Muscle layer of colon (tissue), 2 donors: ENCODE data around the gene TTC29.

Source experiments
- H3K27ac ChIP-seq: one replicate; pipeline ENCODE4 v1.7.0; 2013; ENCODE audit warnings: low read depth, mild to moderate bottlenecking, low read length, moderate library complexity
- H3K27me3 ChIP-seq, 2 donors: one replicate each; pipeline ENCODE4 v1.7.0; 2013; ENCODE audit warnings: low read length in 2 of 2, mild to moderate bottlenecking in 2 of 2; ENCODE audit not compliant: insufficient read depth in 2 of 2, control insufficient read depth in 1 of 2
- H3K36me3 ChIP-seq: one replicate; pipeline ENCODE4 v1.7.0; 2013; ENCODE audit warnings: mild to moderate bottlenecking, low read length; ENCODE audit not compliant: insufficient read depth
- H3K4me1 ChIP-seq: one replicate; pipeline ENCODE4 v1.7.0; 2013; ENCODE audit warnings: mild to moderate bottlenecking, low read length; ENCODE audit not compliant: insufficient read depth
- H3K4me3 ChIP-seq, 2 donors: one replicate each; pipeline ENCODE4 v1.7.0; 2013; ENCODE audit warnings: low read length in 2 of 2, low read depth in 1 of 2, mild to moderate bottlenecking in 1 of 2, moderate library complexity in 1 of 2
- H3K9ac ChIP-seq: one replicate; pipeline ENCODE4 v1.7.0; 2013; ENCODE audit warnings: low read length
- H3K9me3 ChIP-seq: one replicate; pipeline ENCODE4 v1.7.0; 2013; ENCODE audit warnings: mild to moderate bottlenecking, low read length
- donor health status: abdominal sarcoma.
- donor health status: Adenocarcinoma of cecum.

Gene TTC29

GRCh38 chr4:146949559-146949958, 3.9 kb upstream of the TTC29 start:
- Histone ChIP-seq H3K27me3 (no peaks in the 10 kb centered on the region), H3K4me1 (peaks cover 8% of the 10 kb centered on the region), H3K4me3 (no peak overlapping the region), H3K27ac (no peak overlapping the region), H3K9ac (no peak overlapping the region), H3K36me3 (no peaks in the 10 kb centered on the region), H3K9me3 (no peaks in the 10 kb centered on the region)

DNA sequence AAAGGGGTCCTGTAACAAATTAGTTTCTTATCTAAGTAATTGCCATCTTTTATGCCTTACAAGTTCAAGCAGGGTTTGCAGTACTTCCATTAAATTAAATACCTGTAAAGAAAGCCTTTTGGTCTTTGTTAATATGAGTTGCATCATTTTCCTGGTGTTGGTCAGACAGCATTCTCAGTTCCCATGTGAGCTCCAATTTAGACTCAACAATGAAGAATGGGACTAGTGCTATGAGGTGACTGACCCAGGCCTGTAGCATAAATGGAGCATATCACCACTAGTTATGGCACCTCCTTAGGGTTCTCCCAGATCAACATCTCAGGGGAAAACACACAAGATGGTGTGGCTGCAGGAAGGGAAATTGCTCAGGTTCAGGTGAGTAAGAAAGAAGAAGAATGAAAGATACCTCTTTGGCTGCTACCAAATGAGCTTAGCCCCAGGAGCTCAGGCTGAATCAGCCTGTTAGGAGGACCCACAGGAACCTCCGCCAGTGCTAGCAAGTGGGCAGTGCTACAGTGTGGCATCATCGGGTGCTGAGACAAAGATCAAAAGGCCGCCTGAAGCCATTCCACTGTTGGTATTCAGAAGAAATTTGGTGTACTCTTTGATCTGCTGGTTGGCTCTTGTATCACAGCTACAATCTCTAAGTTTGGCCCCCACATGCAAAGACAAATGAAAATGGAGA, 1.8 kb downstream of the TTC29 start:
- Histone ChIP-seq H3K4me1 (peaks cover 8% of the 10 kb centered on the region), H3K27me3 (no peaks in the 10 kb centered on the region), H3K27ac (no peak overlapping the region), H3K9me3 (no peaks in the 10 kb centered on the region), H3K9ac (no peak overlapping the region), H3K36me3 (no peaks in the 10 kb centered on the region), H3K4me3 (no peak overlapping the region)

DNA sequence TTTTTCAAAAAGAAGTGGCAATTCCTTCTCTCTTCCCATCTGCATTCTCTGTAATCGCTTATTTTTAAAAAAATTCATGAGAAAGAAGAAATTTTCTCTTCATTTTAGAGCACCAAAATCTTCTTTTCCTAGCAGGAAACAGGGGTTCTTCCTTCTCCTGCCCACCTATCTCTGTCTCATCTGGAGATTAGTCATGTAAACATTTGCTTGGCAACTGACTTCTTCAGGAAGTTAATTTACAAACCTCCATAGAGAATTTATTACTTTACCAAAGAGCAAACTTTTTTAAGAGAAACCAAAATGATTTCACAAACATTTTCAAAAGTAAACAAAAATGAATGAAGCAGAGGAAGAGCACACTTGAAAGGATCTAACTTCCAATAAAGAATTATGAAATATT, 13.5 kb downstream of the TTC29 start:
- H3K4me3 ChIP-seq = no peak overlapping the region
- H3K9ac ChIP-seq = no peak overlapping the region
- no peaks in the 10 kb centered on the region for H3K4me1 ChIP-seq
- H3K36me3 ChIP-seq = no peaks in the 10 kb centered on the region
- no peaks in the 10 kb centered on the region for H3K9me3 ChIP-seq
- no peak overlapping the region for H3K27ac ChIP-seq
- H3K27me3 ChIP-seq = no peaks in the 10 kb centered on the region

GRCh38 chr4:146930673-146931072, 15.0 kb downstream of the TTC29 start:
- Histone ChIP-seq H3K9ac (no peak overlapping the region), H3K27me3 (no peaks in the 10 kb centered on the region), H3K4me3 (no peak overlapping the region), H3K4me1 (no peaks in the 10 kb centered on the region), H3K27ac (no peak overlapping the region), H3K9me3 (no peaks in the 10 kb centered on the region), H3K36me3 (no peaks in the 10 kb centered on the region)

GRCh38 chr4:146927695-146928094, 18.0 kb downstream of the TTC29 start:
- no peak overlapping the region for H3K27ac ChIP-seq
- no peaks in the 10 kb centered on the region for H3K36me3 ChIP-seq
- no peaks in the 10 kb centered on the region for H3K9me3 ChIP-seq
- H3K9ac ChIP-seq = no peak overlapping the region
- no peaks in the 10 kb centered on the region for H3K4me1 ChIP-seq
- H3K4me3 ChIP-seq = no peak overlapping the region
- H3K27me3 ChIP-seq = no peaks in the 10 kb centered on the region

- Histone ChIP-seq H3K9me3 (no peaks in the 10 kb centered on the region), H3K27me3 (no peaks in the 10 kb centered on the region), H3K36me3 (no peaks in the 10 kb centered on the region)
These were observed 29.1 kb downstream of the TTC29 start for GRCh38 chr4:146916479-146917076.

GRCh38 chr4:146915132-146915531, 30.5 kb downstream of the TTC29 start:
- Histone ChIP-seq H3K4me3 (no peak overlapping the region), H3K9me3 (no peaks in the 10 kb centered on the region), H3K27me3 (no peaks in the 10 kb centered on the region)

More at GRCh38 chr4:146916479-146917076, 29.1 kb downstream of the TTC29 start:
- Histone ChIP-seq H3K4me1 (no peaks in the 10 kb centered on the region), H3K27ac (no peak overlapping the region), H3K4me3 (no peak overlapping the region), H3K9ac (no peak overlapping the region)

DNA sequence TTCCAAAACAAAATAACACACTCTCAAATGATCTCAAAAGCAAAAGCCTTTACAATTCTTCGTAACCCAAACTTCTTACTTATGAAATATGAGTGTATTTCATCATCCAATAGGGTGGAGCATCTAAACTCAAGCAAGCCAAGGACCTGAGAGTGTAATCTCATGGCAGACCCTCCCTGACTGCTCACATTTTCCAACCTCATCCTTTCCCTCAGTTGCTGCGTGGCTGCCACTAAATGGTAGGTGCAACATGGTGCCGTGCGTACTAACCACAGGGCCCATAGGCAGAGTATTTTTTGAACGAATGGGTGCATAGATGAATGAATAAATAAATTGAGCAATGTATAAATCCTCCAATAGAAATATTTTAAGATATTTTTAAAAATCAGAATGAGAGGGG, 45.4 kb downstream of the TTC29 start:
- H3K9me3 ChIP-seq = no peaks in the 10 kb centered on the region

More at GRCh38 chr4:146915132-146915531, 30.5 kb downstream of the TTC29 start:
- no peaks in the 10 kb centered on the region for H3K36me3 ChIP-seq
- no peaks in the 10 kb centered on the region for H3K4me1 ChIP-seq
- no peak overlapping the region for H3K27ac ChIP-seq
- no peak overlapping the region for H3K9ac ChIP-seq

GRCh38 chr4:146890301-146890700, 55.4 kb downstream of the TTC29 start:
- Histone ChIP-seq H3K27ac (no peak overlapping the region), H3K4me1 (no peaks in the 10 kb centered on the region)

More for the DNA sequence above, 45.4 kb downstream of the TTC29 start:
- Histone ChIP-seq H3K4me3 (no peak overlapping the region), H3K27ac (no peak overlapping the region), H3K27me3 (no peaks in the 10 kb centered on the region), H3K4me1 (no peaks in the 10 kb centered on the region), H3K9ac (no peak overlapping the region), H3K36me3 (no peaks in the 10 kb centered on the region)

GRCh38 chr4:146883070-146883469, 62.6 kb downstream of the TTC29 start:
- no peaks in the 10 kb centered on the region for H3K27me3 ChIP-seq
- no peaks in the 10 kb centered on the region for H3K9me3 ChIP-seq
- H3K4me1 ChIP-seq = no peaks in the 10 kb centered on the region
- no peak overlapping the region for H3K9ac ChIP-seq
- no peak overlapping the region for H3K27ac ChIP-seq
- H3K36me3 ChIP-seq = no peaks in the 10 kb centered on the region
- no peak overlapping the region for H3K4me3 ChIP-seq

More at GRCh38 chr4:146890301-146890700, 55.4 kb downstream of the TTC29 start:
- Histone ChIP-seq H3K4me3 (no peak overlapping the region), H3K9ac (no peak overlapping the region), H3K36me3 (no peaks in the 10 kb centered on the region), H3K27me3 (no peaks in the 10 kb centered on the region), H3K9me3 (no peaks in the 10 kb centered on the region)

- Histone ChIP-seq H3K4me3 (no peak overlapping the region), H3K4me1 (no peaks in the 10 kb centered on the region), H3K9ac (no peak overlapping the region), H3K36me3 (no peaks in the 10 kb centered on the region), H3K9me3 (no peaks in the 10 kb centered on the region), H3K27ac (no peak overlapping the region), H3K27me3 (no peaks in the 10 kb centered on the region)
These were observed 88.4 kb downstream of the TTC29 start for GRCh38 chr4:146857298-146857697.

DNA sequence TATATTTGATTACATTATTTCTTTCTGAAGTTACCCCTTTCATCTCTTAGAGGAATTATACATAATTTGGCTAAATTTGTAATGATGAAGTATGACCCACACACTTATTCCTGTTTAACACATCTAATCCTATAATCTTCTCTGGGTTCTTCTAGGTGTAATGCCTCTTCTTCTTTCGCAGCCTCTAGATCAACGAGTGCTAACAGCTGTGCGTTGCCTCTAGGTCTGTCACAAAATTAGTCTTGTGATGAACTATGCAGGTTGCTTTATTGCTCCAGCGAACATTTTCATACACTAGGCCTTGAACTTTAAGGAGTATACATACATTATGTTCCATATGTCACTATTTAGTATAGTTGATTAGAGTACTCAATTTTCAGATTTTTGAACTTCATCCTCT, 89.9 kb downstream of the TTC29 start:
- H3K4me1 ChIP-seq = no peaks in the 10 kb centered on the region

More for the DNA sequence above, 89.9 kb downstream of the TTC29 start:
- H3K36me3 ChIP-seq = no peaks in the 10 kb centered on the region
- H3K27me3 ChIP-seq = no peaks in the 10 kb centered on the region
- no peak overlapping the region for H3K27ac ChIP-seq
- H3K9ac ChIP-seq = no peak overlapping the region
- no peak overlapping the region for H3K4me3 ChIP-seq
- H3K9me3 ChIP-seq = no peaks in the 10 kb centered on the region
